ENCODE data around the gene PPM1G. TPM values are rescaled to one million over a fixed set of nuclear protein-coding genes. Genes with fewer than 3 reads are reported as not detected.

Gene PPM1G
- total RNA-seq, 1 donor: 63.9 TPM

- no peak for DNase-seq (ENCODE audit: low read depth)
- TF ChIP-seq, protein P1, sequence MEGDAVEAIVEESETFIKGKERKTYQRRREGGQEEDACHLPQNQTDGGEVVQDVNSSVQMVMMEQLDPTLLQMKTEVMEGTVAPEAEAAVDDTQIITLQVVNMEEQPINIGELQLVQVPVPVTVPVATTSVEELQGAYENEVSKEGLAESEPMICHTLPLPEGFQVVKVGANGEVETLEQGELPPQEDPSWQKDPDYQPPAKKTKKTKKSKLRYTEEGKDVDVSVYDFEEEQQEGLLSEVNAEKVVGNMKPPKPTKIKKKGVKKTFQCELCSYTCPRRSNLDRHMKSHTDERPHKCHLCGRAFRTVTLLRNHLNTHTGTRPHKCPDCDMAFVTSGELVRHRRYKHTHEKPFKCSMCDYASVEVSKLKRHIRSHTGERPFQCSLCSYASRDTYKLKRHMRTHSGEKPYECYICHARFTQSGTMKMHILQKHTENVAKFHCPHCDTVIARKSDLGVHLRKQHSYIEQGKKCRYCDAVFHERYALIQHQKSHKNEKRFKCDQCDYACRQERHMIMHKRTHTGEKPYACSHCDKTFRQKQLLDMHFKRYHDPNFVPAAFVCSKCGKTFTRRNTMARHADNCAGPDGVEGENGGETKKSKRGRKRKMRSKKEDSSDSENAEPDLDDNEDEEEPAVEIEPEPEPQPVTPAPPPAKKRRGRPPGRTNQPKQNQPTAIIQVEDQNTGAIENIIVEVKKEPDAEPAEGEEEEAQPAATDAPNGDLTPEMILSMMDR (IDR thresholded peaks at IDR 0.05; ENCODE audit: insufficient read depth, low read depth, low read length): no peak
- H3K4me3 ChIP-seq (ENCODE audit: low read depth, low read length): no peak overlapping the region
Measured at GRCh38 chr2:27393225-27393624, 16.2 kb downstream of the PPM1G start.

GRCh38 chr2:27390822-27391679, 18.3 kb downstream of the PPM1G start:
- TF ChIP-seq, protein P1 (IDR thresholded peaks at IDR 0.05; ENCODE audit: insufficient read depth, low read depth, low read length): no peak
- no peak overlapping the region for H3K4me3 ChIP-seq (ENCODE audit: low read depth, low read length)
- DNase-seq (ENCODE audit: low read depth): no peak

- DNase-seq (ENCODE audit: low read depth): no peak
- TF ChIP-seq, protein P1 (IDR thresholded peaks at IDR 0.05; ENCODE audit: insufficient read depth, low read depth, low read length): no peak
- no peak overlapping the region for H3K4me3 ChIP-seq (ENCODE audit: low read depth, low read length)
Measured at GRCh38 chr2:27381577-27382181, 27.7 kb downstream of the PPM1G start.

GRCh38 chr2:27380626-27381545, 28.5 kb downstream of the PPM1G start, which contains the start of gene ZNF513:
Gene ZNF513, minus strand, starts transcription at chr2:27380734. Its CDS starts 208 bp downstream, at chr2:27380526.
- peak within 1 kb of the TSS; percentile 78 for H3K4me3 ChIP-seq (ENCODE audit: low read depth, low read length)
- peak; percentile 96 for DNase-seq (ENCODE audit: low read depth)
- TF ChIP-seq, protein P1 (IDR thresholded peaks at IDR 0.05; ENCODE audit: insufficient read depth, low read depth, low read length): no peak

GRCh38 chr2:27379836-27380625, 29.4 kb downstream of the PPM1G start:
- peak; percentile 68 for DNase-seq (ENCODE audit: low read depth)
- H3K4me3 ChIP-seq (ENCODE audit: low read depth, low read length): peak overlapping the region; percentile 78
- TF ChIP-seq, protein P1 (IDR thresholded peaks at IDR 0.05; ENCODE audit: insufficient read depth, low read depth, low read length): no peak

- DNase-seq (ENCODE audit: low read depth): no peak
- TF ChIP-seq, protein P1 (IDR thresholded peaks at IDR 0.05; ENCODE audit: insufficient read depth, low read depth, low read length): no peak
- peak overlapping the region; percentile 78 for H3K4me3 ChIP-seq (ENCODE audit: low read depth, low read length)
Measured at GRCh38 chr2:27379383-27379835, 30.0 kb downstream of the PPM1G start.

Data from fibroblast of villous mesenchyme (primary cell).